Measurements from ENCODE around the gene PPP6R3.
"Not testable (repeated sequence)": the region's sequence is repeated elsewhere in the genome, so short reads cannot be mapped to it uniquely, and the experiment has no call there.

PPP6R3 gene

GRCh38 chr11:68635172-68635571, 174.6 kb downstream of the PPP6R3 start:
- not testable (repeated sequence) for H3K27ac Mint-ChIP-seq, H3K9me3 Mint-ChIP-seq, H3K36me3 Mint-ChIP-seq, H3K4me3 Mint-ChIP-seq, DNase-seq, H3K4me1 Mint-ChIP-seq
- CTCF ChIA-PET = interaction anchor here (0.7 kb wide), 1 partner anchor 543 kb away, joined by 3 read pairs; no protein-coding TSS in a partner anchor
- H3K27me3 Mint-ChIP-seq = peaks cover 24% of the 10 kb centered on the region

- not testable (repeated sequence) for H3K36me3 Mint-ChIP-seq
These were observed 175.3 kb downstream of the PPP6R3 start for GRCh38 chr11:68635883-68636282.

GRCh38 chr11:68639322-68639721, 178.8 kb downstream of the PPP6R3 start:
- H3K27ac Mint-ChIP-seq, H3K4me3 Mint-ChIP-seq, H3K36me3 Mint-ChIP-seq, CTCF ChIA-PET, H3K4me1 Mint-ChIP-seq, H3K9me3 Mint-ChIP-seq, DNase-seq: not testable (repeated sequence)
- peaks cover 37% of the 10 kb centered on the region for H3K27me3 Mint-ChIP-seq

More at GRCh38 chr11:68635883-68636282, 175.3 kb downstream of the PPP6R3 start:
- not testable (repeated sequence) for DNase-seq, H3K27ac Mint-ChIP-seq, H3K4me3 Mint-ChIP-seq, H3K9me3 Mint-ChIP-seq, H3K4me1 Mint-ChIP-seq
- CTCF ChIA-PET = interaction anchor here (0.7 kb wide), 1 partner anchor 542 kb away, joined by 3 read pairs; no protein-coding TSS in a partner anchor
- peaks cover 30% of the 10 kb centered on the region for H3K27me3 Mint-ChIP-seq

- CTCF ChIA-PET = no interaction called here
- no peaks in the 10 kb centered on the region for H3K4me1 Mint-ChIP-seq
- H3K4me3 Mint-ChIP-seq = no peak overlapping the region
- H3K27me3 Mint-ChIP-seq = peaks cover 36% of the 10 kb centered on the region
- peaks cover 8% of the 10 kb centered on the region for H3K9me3 Mint-ChIP-seq
- no peak for DNase-seq
- H3K36me3 Mint-ChIP-seq = no peaks in the 10 kb centered on the region
- no peak overlapping the region for H3K27ac Mint-ChIP-seq
These were observed 181.3 kb downstream of the PPP6R3 start for GRCh38 chr11:68641880-68642279.

GRCh38 chr11:68643585-68643984, 183.0 kb downstream of the PPP6R3 start:
- Mint-ChIP-seq H3K4me3 (no peak overlapping the region), H3K27me3 (peaks cover 51% of the 10 kb centered on the region), H3K9me3 (peaks cover 16% of the 10 kb centered on the region), H3K27ac (no peak overlapping the region), H3K36me3 (no peaks in the 10 kb centered on the region), H3K4me1 (no peaks in the 10 kb centered on the region)
- DNase-seq = no peak
- CTCF ChIA-PET = interaction anchor here (0.6 kb wide), 1 partner anchor 353 kb away, joined by 4 read pairs; no protein-coding TSS in a partner anchor

- H3K27ac Mint-ChIP-seq = no peak overlapping the region
- no peaks in the 10 kb centered on the region for H3K4me1 Mint-ChIP-seq
- H3K9me3 Mint-ChIP-seq = peaks cover 16% of the 10 kb centered on the region
- CTCF ChIA-PET = no interaction called here
- no peak for DNase-seq
- peaks cover 58% of the 10 kb centered on the region for H3K27me3 Mint-ChIP-seq
- no peaks in the 10 kb centered on the region for H3K36me3 Mint-ChIP-seq
- H3K4me3 Mint-ChIP-seq = no peak overlapping the region
These were observed 186.3 kb downstream of the PPP6R3 start for GRCh38 chr11:68646832-68647231.

- CTCF ChIA-PET = no interaction called here
- Mint-ChIP-seq H3K27ac (no peak overlapping the region), H3K27me3 (peaks cover 58% of the 10 kb centered on the region), H3K9me3 (peaks cover 14% of the 10 kb centered on the region), H3K4me3 (no peak overlapping the region), H3K36me3 (no peaks in the 10 kb centered on the region), H3K4me1 (no peaks in the 10 kb centered on the region)
- DNase-seq = no peak
These were observed 189.5 kb downstream of the PPP6R3 start for GRCh38 chr11:68649851-68650555.

- Mint-ChIP-seq H3K4me3 (no peak overlapping the region), H3K27me3 (peaks cover 51% of the 10 kb centered on the region), H3K27ac (no peak overlapping the region), H3K4me1 (no peaks in the 10 kb centered on the region), H3K36me3 (no peaks in the 10 kb centered on the region), H3K9me3 (peaks cover 19% of the 10 kb centered on the region)
- CTCF ChIA-PET = no interaction called here
- DNase-seq = no peak
These were observed 190.2 kb downstream of the PPP6R3 start for GRCh38 chr11:68650801-68651200.

GRCh38 chr11:68651208-68651984, 190.8 kb downstream of the PPP6R3 start:
- H3K4me3 Mint-ChIP-seq = no peak overlapping the region
- peaks cover 16% of the 10 kb centered on the region for H3K9me3 Mint-ChIP-seq
- CTCF ChIA-PET = no interaction called here
- no peak overlapping the region for H3K27ac Mint-ChIP-seq
- H3K27me3 Mint-ChIP-seq = peaks cover 48% of the 10 kb centered on the region
- DNase-seq = no peak
- H3K4me1 Mint-ChIP-seq = no peaks in the 10 kb centered on the region
- H3K36me3 Mint-ChIP-seq = no peaks in the 10 kb centered on the region

GRCh38 chr11:68651985-68652682, 191.6 kb downstream of the PPP6R3 start:
- Mint-ChIP-seq H3K27ac (no peak overlapping the region), H3K27me3 (peaks cover 46% of the 10 kb centered on the region), H3K9me3 (peaks cover 11% of the 10 kb centered on the region), H3K4me3 (no peak overlapping the region), H3K4me1 (no peaks in the 10 kb centered on the region), H3K36me3 (no peaks in the 10 kb centered on the region)
- no peak for DNase-seq
- CTCF ChIA-PET = no interaction called here

- Mint-ChIP-seq H3K27me3 (peaks cover 40% of the 10 kb centered on the region), H3K4me3 (no peak overlapping the region), H3K9me3 (peaks cover 5% of the 10 kb centered on the region), H3K4me1 (no peaks in the 10 kb centered on the region), H3K27ac (no peak overlapping the region), H3K36me3 (no peaks in the 10 kb centered on the region)
- CTCF ChIA-PET = no interaction called here
- DNase-seq = no peak
These were observed 192.2 kb downstream of the PPP6R3 start for GRCh38 chr11:68652683-68653156.

- DNase-seq = no peak
- H3K27ac Mint-ChIP-seq = no peak overlapping the region
- peaks cover 5% of the 10 kb centered on the region for H3K9me3 Mint-ChIP-seq
- no peaks in the 10 kb centered on the region for H3K4me1 Mint-ChIP-seq
- peaks cover 32% of the 10 kb centered on the region for H3K27me3 Mint-ChIP-seq
- H3K4me3 Mint-ChIP-seq = no peak overlapping the region
- CTCF ChIA-PET = no interaction called here
- H3K36me3 Mint-ChIP-seq = no peaks in the 10 kb centered on the region
These were observed 193.2 kb downstream of the PPP6R3 start for GRCh38 chr11:68653486-68654430.

- H3K27ac Mint-ChIP-seq = no peak overlapping the region
- CTCF ChIA-PET = no interaction called here
- H3K4me3 Mint-ChIP-seq = no peak overlapping the region
- H3K9me3 Mint-ChIP-seq = peaks cover 5% of the 10 kb centered on the region
- peaks cover 19% of the 10 kb centered on the region for H3K27me3 Mint-ChIP-seq
- no peak for DNase-seq
- no peaks in the 10 kb centered on the region for H3K36me3 Mint-ChIP-seq
- no peaks in the 10 kb centered on the region for H3K4me1 Mint-ChIP-seq
These were observed 194.4 kb downstream of the PPP6R3 start for GRCh38 chr11:68654978-68655377.
